ENCODE results near the gene HEBP1. TPM values are rescaled to one million over a fixed set of nuclear protein-coding genes. Genes with fewer than 3 reads are reported as not detected.

The HEBP1 gene
- total RNA-seq, 1 donor from 2014 or later, result 47.6 TPM

- H3K27ac ChIP-seq, result peak within 1 kb of the TSS; percentile 57
- no peaks in the 10 kb centered on the region for H3K9me3 ChIP-seq
- no peak for DNase-seq (ENCODE audit: extremely low spot score in 2 of 2)
- peak within 1 kb of the TSS; percentile 90 to 92 for H3K4me3 ChIP-seq
- TF ChIP-seq POLR2AphosphoS5 (IDR thresholded peaks at IDR 0.05; ENCODE audit: insufficient read depth in 1 of 2, low read depth in 1 of 2) (peak; percentile 42 to 88), CTCF (IDR thresholded peaks at IDR 0.05) (peak in 1 of 3 experiments; percentile 37), POLR2A (IDR thresholded peaks at IDR 0.05) (peak in 1 of 2 donors; percentile 18)
- H3K36me3 ChIP-seq, result no peaks in the 10 kb centered on the region
- intact Hi-C loops (cut with DNase I), result no loop called here
- H3K4me1 ChIP-seq, result peaks cover 22% of the 10 kb centered on the region
- no peaks in the 10 kb centered on the region for H3K27me3 ChIP-seq
Observed at GRCh38 chr12:13044002-13044905, 44.2 kb upstream of the HEBP1 start, which contains the start of gene FAM234B. Gene FAM234B (plus strand): TSS chr12:13044381. CDS start chr12:13044404, 23 bp downstream.

- intact Hi-C loops (cut with DNase I), result no loop called here
- H3K27me3 ChIP-seq, result no peaks in the 10 kb centered on the region
Observed at GRCh38 chr12:13042666-13043230, 42.7 kb upstream of the HEBP1 start.

GRCh38 chr12:13041224-13041623 is 41.2 kb upstream of the HEBP1 start:
- intact Hi-C loops (cut with DNase I), result no loop called here
- peaks cover 30% of the 10 kb centered on the region for H3K4me1 ChIP-seq

More at GRCh38 chr12:13042666-13043230, 42.7 kb upstream of the HEBP1 start:
- Histone ChIP-seq H3K27ac (no peak overlapping the region), H3K4me1 (peaks cover 30% of the 10 kb centered on the region), H3K9me3 (no peaks in the 10 kb centered on the region), H3K4me3 (no peak overlapping the region), H3K36me3 (no peaks in the 10 kb centered on the region)
- DNase-seq (ENCODE audit: extremely low spot score in 2 of 2), result no peak
- no peak for TF ChIP-seq POLR2AphosphoS5 (IDR thresholded peaks at IDR 0.05; ENCODE audit: insufficient read depth in 1 of 2, low read depth in 1 of 2)

GRCh38 chr12:13039328-13039956 is 39.4 kb upstream of the HEBP1 start:
- Histone ChIP-seq H3K36me3 (no peaks in the 10 kb centered on the region), H3K27me3 (no peaks in the 10 kb centered on the region), H3K9me3 (no peaks in the 10 kb centered on the region), H3K27ac (no peak overlapping the region), H3K4me3 (no peak overlapping the region), H3K4me1 (peaks cover 19% of the 10 kb centered on the region)
- intact Hi-C loops (cut with DNase I), result no loop called here
- DNase-seq (ENCODE audit: extremely low spot score in 2 of 2), result no peak
- TF ChIP-seq POLR2AphosphoS5 (IDR thresholded peaks at IDR 0.05; ENCODE audit: insufficient read depth in 1 of 2, low read depth in 1 of 2) (peak in 1 of 2 donors; percentile 12), CTCF (IDR thresholded peaks at IDR 0.05) (no peak)

More at GRCh38 chr12:13041224-13041623, 41.2 kb upstream of the HEBP1 start:
- H3K36me3 ChIP-seq, result no peaks in the 10 kb centered on the region
- no peak overlapping the region for H3K27ac ChIP-seq
- TF ChIP-seq CTCF (IDR thresholded peaks at IDR 0.05) (no peak), POLR2A (IDR thresholded peaks at IDR 0.05) (no peak), POLR2AphosphoS5 (IDR thresholded peaks at IDR 0.05; ENCODE audit: insufficient read depth in 1 of 2, low read depth in 1 of 2) (no peak)
- H3K27me3 ChIP-seq, result no peaks in the 10 kb centered on the region
- H3K4me3 ChIP-seq, result no peak overlapping the region
- no peaks in the 10 kb centered on the region for H3K9me3 ChIP-seq
- DNase-seq (ENCODE audit: extremely low spot score in 2 of 2), result no peak

- intact Hi-C loops (cut with DNase I), result no loop called here
- no peaks in the 10 kb centered on the region for H3K36me3 ChIP-seq
- no peaks in the 10 kb centered on the region for H3K27me3 ChIP-seq
- TF ChIP-seq POLR2AphosphoS5 (IDR thresholded peaks at IDR 0.05; ENCODE audit: insufficient read depth in 1 of 2, low read depth in 1 of 2) (no peak), CTCF (IDR thresholded peaks at IDR 0.05) (no peak), POLR2A (IDR thresholded peaks at IDR 0.05) (no peak)
- no peak overlapping the region for H3K27ac ChIP-seq
- H3K4me1 ChIP-seq, result peaks cover 19% of the 10 kb centered on the region
- no peaks in the 10 kb centered on the region for H3K9me3 ChIP-seq
- H3K4me3 ChIP-seq, result no peak overlapping the region
- no peak for DNase-seq (ENCODE audit: extremely low spot score in 2 of 2)
Observed at GRCh38 chr12:13038491-13039161, 38.6 kb upstream of the HEBP1 start.

Data from vagina (tissue), 2 donors.